Stimulated activated CD8-positive, alpha-beta memory T cell treated with anti-CD3 and anti-CD28 coated beads, Interleukin-12 subunit alpha, Interleukin-12 subunit beta, amount 100 ng/mL, for 1 hour (primary cell): Measurements from ENCODE around the gene LGI2.

Experiments used
- DNase-seq: peaks from one replicate; pipeline ENCODE4 v3.0.0-alpha.2; 2020; ENCODE audit warnings: low read depth

The LGI2 gene

GRCh38 chr4:24995346-24995919 is 35.3 kb downstream of the LGI2 start:
- no peak for DNase-seq

DNA sequence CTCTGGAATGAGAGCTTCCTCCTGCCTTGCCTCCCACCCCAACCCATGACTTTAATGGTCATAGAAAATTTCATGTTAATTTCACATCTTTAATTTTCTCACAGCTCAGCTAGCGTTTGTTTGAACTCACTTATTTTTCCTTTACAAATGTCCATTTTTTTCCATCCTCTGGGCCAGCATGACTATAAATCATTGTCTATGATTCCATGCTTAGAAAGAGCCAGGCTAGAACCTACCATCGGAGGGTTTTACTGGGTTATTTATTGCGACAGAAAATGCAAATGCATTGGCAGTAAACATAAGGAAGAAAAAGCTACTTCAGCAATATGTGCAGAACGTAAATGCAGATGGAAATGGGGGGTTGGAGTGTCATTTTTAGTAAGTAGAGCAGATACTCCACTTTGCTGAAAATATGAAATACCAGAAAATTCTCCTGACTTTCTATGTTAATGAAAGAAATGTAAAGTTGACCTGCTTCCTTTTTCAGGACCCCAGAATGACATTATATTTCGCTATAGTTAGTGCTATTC is 37.1 kb downstream of the LGI2 start:
- DNase-seq, result no peak

- DNase-seq, result no peak
Observed at GRCh38 chr4:24992968-24993367, 37.8 kb downstream of the LGI2 start.

DNA sequence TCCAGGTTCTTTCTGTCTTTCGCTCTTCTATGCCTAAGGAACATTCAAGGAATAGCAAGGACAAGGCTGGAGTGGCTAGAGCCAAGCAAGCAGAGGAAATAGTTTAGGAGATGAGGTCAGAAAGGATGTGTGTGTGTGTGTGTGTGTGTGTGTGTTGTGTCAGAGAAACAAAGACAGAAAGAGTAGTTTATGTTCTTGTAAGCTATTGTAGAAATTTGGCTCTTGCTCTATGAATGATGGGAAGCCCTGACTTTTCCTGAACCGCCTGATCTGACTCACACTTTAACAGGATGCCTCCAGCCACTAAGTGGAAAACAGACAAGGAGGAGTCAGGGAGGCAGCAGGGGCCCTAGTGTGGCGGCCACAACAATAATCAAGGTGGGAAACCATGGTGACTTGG is 39.7 kb downstream of the LGI2 start:
- no peak for DNase-seq

- DNase-seq, result no peak
Observed at GRCh38 chr4:24989327-24989726, 41.4 kb downstream of the LGI2 start.

DNA sequence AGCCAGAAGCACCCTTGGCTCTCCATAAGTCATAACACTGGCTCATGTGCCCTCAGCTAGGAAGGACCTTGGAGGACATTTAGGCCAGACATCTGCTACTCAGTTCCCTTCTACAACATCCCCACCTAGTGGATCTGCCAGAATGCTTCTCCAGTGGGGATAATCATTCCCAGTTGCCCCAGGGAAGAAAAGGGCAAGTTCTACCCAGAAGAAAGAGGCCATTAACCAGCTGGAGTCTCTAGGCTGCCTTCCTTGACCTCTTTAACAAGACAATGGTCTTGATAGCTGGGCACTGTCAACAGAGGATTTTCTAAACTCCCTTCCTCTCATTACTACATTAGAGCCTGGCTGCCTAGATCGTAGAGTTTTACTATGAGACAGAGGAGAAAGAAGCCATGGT is 42.0 kb downstream of the LGI2 start:
- DNase-seq, result no peak

GRCh38 chr4:24984602-24985532 is 45.9 kb downstream of the LGI2 start:
- DNase-seq, result no peak

DNA sequence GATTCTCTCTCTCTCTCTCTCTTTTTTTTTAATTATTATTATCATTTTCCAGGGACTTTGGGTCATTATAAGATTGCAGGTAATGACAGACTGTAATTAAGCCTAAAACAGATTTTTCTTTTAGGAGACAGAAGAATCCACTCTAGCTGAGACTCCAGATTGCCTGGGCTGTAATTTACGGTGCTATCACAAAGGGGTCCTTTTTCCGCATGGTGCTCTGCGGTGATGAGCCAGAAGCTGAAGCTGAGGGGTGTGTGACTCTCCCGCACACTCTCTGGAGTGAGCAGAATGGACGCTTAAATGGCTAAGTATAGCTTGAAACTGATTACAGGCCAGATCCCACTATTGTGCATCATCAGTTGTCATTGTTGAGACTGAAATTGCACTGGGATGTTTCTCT is 50.0 kb downstream of the LGI2 start:
- DNase-seq, result no peak

GRCh38 chr4:24980064-24980690 is 50.6 kb downstream of the LGI2 start:
- peak; percentile 24 for DNase-seq

DNA sequence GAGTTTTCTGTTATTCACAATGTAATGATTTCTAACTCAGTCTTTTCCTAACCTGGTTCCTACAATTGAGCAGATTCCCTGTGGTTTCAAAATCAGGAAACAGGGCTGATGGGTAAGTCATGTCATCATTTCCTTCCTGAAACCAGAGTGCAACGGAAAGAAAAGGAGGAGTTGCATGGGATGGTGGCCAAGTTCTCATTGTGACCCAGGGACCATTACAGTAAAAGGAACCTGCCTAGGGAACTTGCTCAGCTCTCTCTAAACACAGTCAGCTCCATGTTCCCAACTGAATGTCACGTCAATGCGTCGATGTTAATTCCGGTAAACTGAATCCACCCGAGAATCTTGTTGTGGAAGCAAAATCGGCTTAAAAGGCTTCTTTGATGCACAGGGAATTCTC is 51.2 kb downstream of the LGI2 start:
- no peak for DNase-seq

DNA sequence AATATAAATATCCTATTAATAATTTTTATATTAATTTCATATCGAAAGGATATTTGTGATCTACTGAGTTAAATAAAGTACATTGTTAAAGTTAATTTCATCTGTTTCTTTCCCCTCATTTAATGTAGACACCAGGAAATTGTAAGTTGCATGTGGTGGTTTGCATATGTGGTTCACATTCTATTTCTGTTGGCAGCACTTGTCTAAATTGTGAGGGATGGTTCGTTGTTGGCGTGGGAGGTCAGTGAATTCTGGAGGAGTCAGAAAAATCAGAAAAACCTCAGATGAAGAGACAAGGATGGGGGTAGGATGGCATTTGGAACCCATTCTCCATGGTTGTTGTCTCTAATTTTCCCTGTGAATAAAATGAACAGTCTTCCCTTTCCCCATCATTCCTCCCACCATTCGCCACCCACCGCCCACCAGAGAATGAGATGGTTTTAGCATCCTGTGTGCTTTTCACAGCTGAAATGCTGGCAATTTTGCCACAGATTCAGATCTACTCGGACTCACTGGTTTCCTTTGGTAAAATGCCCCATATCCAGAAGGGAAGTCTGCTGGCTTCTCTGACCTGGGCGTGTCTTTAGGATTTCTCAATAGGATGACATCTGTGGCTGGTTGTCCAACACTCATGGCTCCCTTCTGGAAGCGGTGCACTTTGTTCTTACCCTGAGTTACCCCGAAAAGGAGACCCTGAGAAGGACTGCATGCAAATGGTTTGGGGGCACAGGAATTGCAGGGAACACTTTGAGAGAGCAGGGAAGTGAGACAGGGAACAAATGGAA is 52.3 kb downstream of the LGI2 start:
- no peak for DNase-seq

DNA sequence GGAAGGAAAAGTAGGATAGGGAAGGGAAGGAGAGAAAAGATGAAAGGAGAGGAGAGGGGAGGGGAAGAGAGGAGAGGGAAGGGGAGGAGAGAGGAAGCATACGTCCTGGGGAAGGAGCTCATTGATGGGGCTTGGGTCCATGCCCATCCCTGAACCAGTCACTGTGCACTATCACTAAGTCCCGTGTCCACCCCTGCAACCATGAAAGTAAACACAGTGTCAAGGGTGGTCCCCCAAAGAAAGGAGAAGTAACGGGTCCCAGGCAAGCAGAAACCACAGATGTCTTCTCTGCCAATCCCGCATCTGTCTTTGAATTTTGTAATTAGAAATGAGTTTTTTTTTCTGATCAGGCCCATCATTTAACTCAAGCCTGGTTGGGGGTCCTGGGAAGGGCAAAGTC is 55.2 kb downstream of the LGI2 start:
- DNase-seq, result no peak

GRCh38 chr4:24973747-24974601 is 56.8 kb downstream of the LGI2 start:
- DNase-seq, result no peak

DNA sequence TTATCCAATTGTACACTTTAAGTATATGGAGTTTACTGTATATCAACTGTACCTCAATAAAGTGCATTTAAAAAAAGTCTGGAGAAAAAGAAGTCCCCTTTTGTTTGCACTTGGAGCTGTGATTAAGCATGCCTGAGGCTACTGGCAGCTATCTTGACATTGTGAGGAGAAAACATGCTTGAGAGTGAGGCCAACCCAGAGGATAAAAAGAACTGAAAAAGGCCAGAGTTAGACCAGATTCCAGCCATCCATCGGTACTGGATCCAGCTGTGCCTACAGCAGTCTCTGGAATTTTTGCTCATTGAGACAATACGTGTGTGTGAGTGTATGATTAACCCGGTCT is 57.4 kb downstream of the LGI2 start:
- DNase-seq, result no peak

DNA sequence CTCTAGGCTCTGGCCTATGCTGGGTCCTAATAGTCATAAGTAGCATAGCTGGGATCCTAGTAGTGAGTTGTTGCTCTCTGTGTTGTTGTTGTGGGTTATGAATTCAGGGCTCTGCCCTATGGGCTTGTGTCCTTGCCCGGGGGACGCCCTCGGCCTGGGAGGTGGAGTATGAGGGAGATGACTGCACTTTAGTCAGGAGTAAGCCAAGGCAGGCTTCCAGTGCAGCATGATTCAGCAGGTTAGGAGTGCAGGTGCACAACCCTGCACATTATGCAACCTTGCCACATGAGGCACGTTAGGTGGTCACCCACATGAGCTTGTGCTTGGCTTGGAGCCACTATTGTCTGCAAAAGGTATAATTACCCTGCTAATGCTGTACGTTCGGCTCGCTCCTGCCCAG is 59.6 kb downstream of the LGI2 start:
- no peak for DNase-seq

GRCh38 chr4:24970635-24971034 is 60.1 kb downstream of the LGI2 start:
- no peak for DNase-seq

DNA sequence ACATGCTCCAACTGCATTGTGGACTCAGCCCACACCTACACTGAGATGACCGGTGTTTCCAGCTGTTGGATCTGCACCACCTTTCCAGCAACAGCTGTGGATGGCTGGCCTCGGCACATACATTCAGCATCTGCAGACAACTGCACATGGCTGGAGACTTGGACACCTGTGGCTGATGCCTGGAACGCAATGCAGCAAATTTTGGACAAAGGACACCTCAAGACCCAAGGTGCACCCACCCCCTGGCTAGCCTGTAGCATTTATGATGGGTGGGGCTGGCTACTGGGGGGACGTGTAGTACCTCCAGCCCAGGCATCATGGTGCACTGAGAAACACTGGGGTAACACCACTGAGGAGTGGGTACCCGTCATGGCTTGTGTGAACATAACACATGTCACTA is 60.6 kb downstream of the LGI2 start:
- DNase-seq, result no peak

DNA sequence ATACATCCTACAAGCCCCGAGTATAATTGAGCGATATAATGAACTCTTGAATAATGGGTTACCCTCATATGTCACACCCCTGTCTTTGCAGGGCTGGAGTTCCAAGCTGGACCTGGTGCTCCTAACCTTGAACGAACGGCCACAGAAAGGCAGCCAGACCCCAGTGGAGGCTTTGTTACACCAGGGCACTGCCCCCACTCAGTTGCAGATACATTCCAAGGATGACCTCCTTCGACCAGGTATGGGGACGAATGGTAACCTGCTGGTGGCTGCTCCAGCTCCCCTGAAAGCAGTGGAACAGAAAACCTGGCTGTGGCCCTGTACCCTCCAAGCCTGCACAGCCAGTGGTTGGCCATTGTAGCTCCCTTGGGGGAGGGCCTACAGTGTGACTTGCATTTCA is 61.3 kb downstream of the LGI2 start:
- DNase-seq, result no peak

GRCh38 chr4:24968992-24969391 is 61.8 kb downstream of the LGI2 start:
- DNase-seq, result no peak

DNA sequence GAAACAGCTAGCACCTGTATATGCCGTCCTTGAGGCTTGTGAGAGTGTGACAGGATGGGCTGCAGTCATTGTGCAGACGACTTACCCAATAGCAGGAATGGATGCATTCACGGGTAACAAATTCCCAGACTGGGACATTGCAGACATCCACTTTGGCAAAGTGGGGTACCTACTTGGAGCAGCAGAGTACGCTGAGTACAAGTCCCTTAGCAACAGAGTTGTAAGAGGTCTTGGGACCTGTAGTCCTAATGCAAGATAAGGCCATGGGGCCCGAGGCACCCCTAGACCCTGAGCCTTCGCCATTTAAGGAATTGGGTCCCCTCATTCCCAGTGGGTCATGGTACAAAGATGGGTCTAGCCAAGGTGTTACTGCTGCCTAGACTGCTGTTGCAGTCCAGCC is 62.5 kb downstream of the LGI2 start:
- DNase-seq, result no peak

DNA sequence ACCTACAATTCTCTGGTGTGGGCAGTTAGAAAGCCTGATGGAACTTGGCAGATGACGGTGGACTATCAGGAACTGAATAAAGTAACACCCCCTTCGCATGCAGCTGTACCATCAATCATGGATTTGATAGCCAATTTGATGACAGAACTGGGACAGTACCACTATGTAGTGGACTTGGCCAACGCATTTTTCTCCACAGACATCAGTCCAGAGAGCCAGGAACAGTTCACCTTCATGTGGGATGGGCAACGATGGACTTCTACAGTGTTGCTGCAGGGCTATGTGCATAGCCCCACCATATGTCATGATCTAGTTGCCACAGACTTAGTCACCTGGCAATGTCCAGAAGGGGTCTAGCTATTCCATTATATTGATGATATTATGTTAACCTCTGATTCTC is 63.4 kb downstream of the LGI2 start:
- no peak for DNase-seq
